Esophagus squamous epithelium (tissue), 5 donors: ENCODE data around the gene AOPEP. TPM values are rescaled to one million over a fixed set of nuclear protein-coding genes. Genes with fewer than 3 reads are reported as not detected.

Source experiments
- DNase-seq: peaks from one replicate; lab custom pipeline; 2025; lab: John Stamatoyannopoulos, UW
- H3K27ac ChIP-seq, 4 donors: fragments of 200-600 bp; sonication (generic); one replicate each; pipeline ENCODE4 v1.5.1; 2016 to 2019; ENCODE audit warnings: mild to moderate bottlenecking in 1 of 4
- H3K27me3 ChIP-seq, 4 donors: fragments of 200-600 bp; sonication (generic); 1 replicate in 3 of 4; 2 replicates in 1 of 4; pipeline versions ENCODE4 v1.5.1 to v1.6.0; 2017 to 2021; ENCODE audit warnings: antibody characterized with exemption in 1 of 4
- H3K36me3 ChIP-seq, 3 donors: fragments of 200-600 bp; sonication (generic); one replicate each; pipeline ENCODE4 v1.5.1; 2016 to 2019
- H3K4me1 ChIP-seq, 3 donors: fragments of 200-600 bp; sonication (generic); one replicate each; pipeline ENCODE4 v1.5.1; 2017 to 2019
- H3K4me3 ChIP-seq, 4 donors: fragments of 200-600 bp; sonication (generic); 1 replicate in 3 of 4; 2 replicates in 1 of 4; pipeline ENCODE4 v1.5.1; 2016 to 2019; ENCODE audit warnings: mild to moderate bottlenecking in 2 of 4, moderate library complexity in 1 of 4
- H3K9me3 ChIP-seq, 3 donors: fragments of 200-600 bp; sonication (generic); one replicate each; pipeline ENCODE4 v1.5.1; 2016 to 2019
- POLR2A ChIP-seq, 4 donors: fragments of 450-650 bp; IDR thresholded peaks; one replicate each; pipeline ENCODE4 v1.6.1; 2017; ENCODE audit warnings: antibody characterized with exemption in 4 of 4, mild to moderate bottlenecking in 4 of 4, moderate library complexity in 3 of 4
- WGBS, 2 donors: methylation state at CpG; one replicate each; pipeline ENCODE4 v1.1.5; 2018; 5-methylcytosine and 5-hydroxymethylcytosine counted together
- intact Hi-C: fragments of 100-400 bp; cut with DNase I; formaldehyde crosslinking; loops from one replicate; pipeline ENCODE4 v1.15.0; 2022
- total RNA-seq, 4 donors: library from RNA; depleted of rRNA; stranded (reverse); fragments of >200 nt; gene quantifications; one replicate each; pipeline ENCODE4 v1.1.0, GENCODE V29; 2016
- TF ChIP-seq, protein P1 (sequence below), 6 experiments: fragments of 450-650 bp in 4 of 6; fragments of 200-600 bp in 2 of 6; sonication (generic) in 2 of 6; IDR thresholded peaks; one replicate each; pipeline ENCODE4 v1.5.1; 2016 to 2019; ENCODE audit warnings: antibody characterized with exemption in 6 of 6, mild to moderate bottlenecking in 4 of 6, moderate library complexity in 4 of 6
- donor health status: DM: yes; HTN: yes; CAD: no.

The AOPEP gene
- total RNA-seq, 4 donors from 2014 or later, result 101 to 300 (median 115) TPM

GRCh38 chr9:94867842-94868312, 141.4 kb downstream of the AOPEP start:
- H3K27ac ChIP-seq, result peak overlapping the region; percentile 70 to 92 (median 86)
- no peak for TF ChIP-seq POLR2A (IDR thresholded peaks at IDR 0.05)
- TF ChIP-seq, protein P1, sequence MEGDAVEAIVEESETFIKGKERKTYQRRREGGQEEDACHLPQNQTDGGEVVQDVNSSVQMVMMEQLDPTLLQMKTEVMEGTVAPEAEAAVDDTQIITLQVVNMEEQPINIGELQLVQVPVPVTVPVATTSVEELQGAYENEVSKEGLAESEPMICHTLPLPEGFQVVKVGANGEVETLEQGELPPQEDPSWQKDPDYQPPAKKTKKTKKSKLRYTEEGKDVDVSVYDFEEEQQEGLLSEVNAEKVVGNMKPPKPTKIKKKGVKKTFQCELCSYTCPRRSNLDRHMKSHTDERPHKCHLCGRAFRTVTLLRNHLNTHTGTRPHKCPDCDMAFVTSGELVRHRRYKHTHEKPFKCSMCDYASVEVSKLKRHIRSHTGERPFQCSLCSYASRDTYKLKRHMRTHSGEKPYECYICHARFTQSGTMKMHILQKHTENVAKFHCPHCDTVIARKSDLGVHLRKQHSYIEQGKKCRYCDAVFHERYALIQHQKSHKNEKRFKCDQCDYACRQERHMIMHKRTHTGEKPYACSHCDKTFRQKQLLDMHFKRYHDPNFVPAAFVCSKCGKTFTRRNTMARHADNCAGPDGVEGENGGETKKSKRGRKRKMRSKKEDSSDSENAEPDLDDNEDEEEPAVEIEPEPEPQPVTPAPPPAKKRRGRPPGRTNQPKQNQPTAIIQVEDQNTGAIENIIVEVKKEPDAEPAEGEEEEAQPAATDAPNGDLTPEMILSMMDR (IDR thresholded peaks at IDR 0.05), result no peak
- intact Hi-C loops, result no loop called here
- WGBS, 2 donors, result 23 to 25% methylated on average over 4 of the region's 4 CpGs
- no peaks in the 10 kb centered on the region for H3K9me3 ChIP-seq
- peaks cover 20 to 85% (median 28%) of the 10 kb centered on the region in 3 donors for H3K4me1 ChIP-seq
- DNase-seq, result no peak
- peak overlapping the region in 1 of 4 donors; percentile 33 for H3K4me3 ChIP-seq
- no peaks in the 10 kb centered on the region for H3K36me3 ChIP-seq
- H3K27me3 ChIP-seq, result no peaks in the 10 kb centered on the region

GRCh38 chr9:94868464-94868863, 142.0 kb downstream of the AOPEP start:
- TF ChIP-seq, protein P1 (IDR thresholded peaks at IDR 0.05), result no peak
- no peak for TF ChIP-seq POLR2A (IDR thresholded peaks at IDR 0.05)
- intact Hi-C loops, result no loop called here
- no peak for DNase-seq
- 91 to 98% methylated on average over 2 of the region's 2 CpGs for WGBS, 2 donors
- Histone ChIP-seq H3K27me3 (no peaks in the 10 kb centered on the region), H3K4me3 (no peak overlapping the region), H3K36me3 (no peaks in the 10 kb centered on the region), H3K27ac (peak overlapping the region; percentile 70 to 92 (median 86)), H3K4me1 (peaks cover 20 to 88% (median 29%) of the 10 kb centered on the region in 3 donors), H3K9me3 (no peaks in the 10 kb centered on the region)

DNA sequence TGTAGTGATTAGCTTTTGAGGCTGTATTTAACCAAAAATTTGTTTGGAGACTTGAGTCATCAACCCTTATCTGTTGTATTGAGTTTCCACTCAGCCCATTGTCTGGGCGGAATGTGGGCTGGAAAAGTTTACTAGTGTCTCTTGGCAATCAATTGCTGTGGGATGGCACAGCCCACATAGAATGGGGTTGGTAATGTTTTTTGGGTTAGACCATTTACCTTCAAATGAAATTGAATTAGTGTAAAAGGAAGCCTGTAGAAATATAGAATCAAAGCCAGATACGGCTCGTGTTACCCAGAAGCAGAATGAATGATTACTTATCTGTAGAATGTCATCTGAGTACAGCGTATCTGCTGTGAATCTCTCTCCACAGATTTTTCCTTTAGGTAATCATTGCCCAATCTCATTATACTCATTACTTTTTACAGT, 142.9 kb downstream of the AOPEP start:
- no peak for DNase-seq
- TF ChIP-seq, protein P1 (IDR thresholded peaks at IDR 0.05), result no peak
- no peak for TF ChIP-seq POLR2A (IDR thresholded peaks at IDR 0.05)
- Histone ChIP-seq H3K36me3 (no peaks in the 10 kb centered on the region), H3K9me3 (no peaks in the 10 kb centered on the region), H3K4me3 (no peak overlapping the region), H3K27ac (peak overlapping the region in 3 of 4 donors; percentile 24 to 92 (median 88)), H3K27me3 (no peaks in the 10 kb centered on the region), H3K4me1 (peaks cover 20 to 94% (median 33%) of the 10 kb centered on the region in 3 donors)
- intact Hi-C loops, result no loop called here
- 58 to 64% methylated on average over 4 of the region's 4 CpGs for WGBS, 2 donors

DNA sequence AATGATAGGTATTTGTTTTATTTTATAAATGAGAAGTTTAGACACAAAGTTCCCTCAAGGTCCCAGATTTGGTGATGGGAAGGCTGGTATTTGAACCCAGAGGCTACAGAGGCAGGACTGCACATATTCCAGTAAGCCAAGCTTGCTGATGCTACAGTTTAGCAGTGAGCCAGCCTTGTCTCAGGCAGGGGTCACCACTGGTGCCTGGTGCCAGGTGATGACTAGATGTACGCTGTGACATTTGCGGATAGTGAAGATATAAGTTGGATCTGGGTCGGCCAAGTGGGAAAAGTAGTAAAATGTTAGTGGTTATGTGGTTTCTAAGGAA, 143.9 kb downstream of the AOPEP start:
- no peak overlapping the region for H3K4me3 ChIP-seq
- H3K4me1 ChIP-seq, result peaks cover 17 to 89% (median 35%) of the 10 kb centered on the region in 3 donors
- TF ChIP-seq, protein P1 (IDR thresholded peaks at IDR 0.05), result no peak
- TF ChIP-seq POLR2A (IDR thresholded peaks at IDR 0.05), result no peak
- no peaks in the 10 kb centered on the region for H3K27me3 ChIP-seq
- H3K9me3 ChIP-seq, result no peaks in the 10 kb centered on the region
- no peak for DNase-seq
- H3K36me3 ChIP-seq, result no peaks in the 10 kb centered on the region
- peak overlapping the region; percentile 15 to 92 (median 52) for H3K27ac ChIP-seq
- WGBS, 2 donors, result 96 to 100% methylated on average over 3 of the region's 3 CpGs
- intact Hi-C loops, result no loop called here

DNA sequence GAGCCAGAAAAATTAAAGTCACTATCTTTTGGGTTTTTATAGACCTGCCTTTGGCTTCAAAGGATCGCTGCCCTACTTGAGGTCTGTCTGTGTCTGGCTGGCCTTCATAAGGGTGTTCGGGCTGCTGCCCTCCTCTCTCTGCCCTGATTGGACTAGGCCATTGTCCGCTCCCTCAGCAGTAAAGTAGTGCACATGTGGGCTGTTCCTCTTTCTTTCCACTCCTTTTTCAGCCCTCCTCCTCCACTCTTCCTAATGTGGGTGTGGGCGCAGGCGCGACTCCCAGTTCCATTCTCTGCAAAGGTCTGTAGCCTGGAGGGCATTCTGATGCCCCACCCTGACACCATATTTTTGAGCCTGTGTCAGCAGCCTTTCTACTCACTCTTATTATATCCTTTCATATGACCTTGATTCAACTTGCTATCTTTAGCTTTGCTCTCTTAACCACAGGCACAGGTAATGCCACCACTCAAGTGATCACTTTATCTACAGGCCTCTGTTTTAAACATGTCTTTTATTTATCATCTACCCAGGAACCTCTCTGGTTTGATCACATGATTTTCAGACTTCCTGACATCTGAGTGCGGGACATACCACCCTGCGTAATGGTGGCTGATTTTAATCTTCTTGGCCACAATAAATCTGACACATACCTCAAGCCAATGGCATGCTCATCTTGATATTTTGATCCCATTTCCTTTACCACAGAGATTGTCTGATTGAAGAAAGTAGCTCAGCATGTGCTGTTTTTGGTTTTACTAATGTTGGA, 144.5 kb downstream of the AOPEP start:
- Histone ChIP-seq H3K27me3 (no peaks in the 10 kb centered on the region), H3K27ac (peak overlapping the region; percentile 15 to 92 (median 52)), H3K4me1 (peaks cover 12 to 84% (median 35%) of the 10 kb centered on the region in 3 donors), H3K4me3 (no peak overlapping the region), H3K9me3 (no peaks in the 10 kb centered on the region), H3K36me3 (no peaks in the 10 kb centered on the region)
- DNase-seq, result no peak
- intact Hi-C loops, result no loop called here
- TF ChIP-seq, protein P1 (IDR thresholded peaks at IDR 0.05), result no peak
- TF ChIP-seq POLR2A (IDR thresholded peaks at IDR 0.05), result no peak
- WGBS, 2 donors, result 74 to 80% methylated on average over 8 of the region's 8 CpGs
